Measurements from ENCODE around the gene VTCN1. TPM values are rescaled to one million over a fixed set of nuclear protein-coding genes. Genes with fewer than 3 reads are reported as not detected.
"Not testable (repeated sequence)": the region's sequence is repeated elsewhere in the genome, so short reads cannot be mapped to it uniquely, and the experiment has no call there.

Gene VTCN1
- total RNA-seq, 4 donors from 2014 or later: not detected

GRCh38 chr1:117164209-117164608 is 46.5 kb downstream of the VTCN1 start:
- Histone ChIP-seq H3K36me3 (no peaks in the 10 kb centered on the region), H3K9me3 (no peaks in the 10 kb centered on the region), H3K27ac (no peak overlapping the region), H3K27me3 (no peaks in the 10 kb centered on the region), H3K4me1 (no peaks in the 10 kb centered on the region), H3K4me3 (replicated peaks in 1 of 3) (no peak overlapping the region)
- DNase-seq: no peak
- TF ChIP-seq CTCF (IDR thresholded peaks at IDR 0.05) (no peak), POLR2A (IDR thresholded peaks at IDR 0.05) (no peak)
- intact Hi-C loops (cut with DNase I): no loop called here
- 66 to 90% methylated on average over 4 of the region's 4 CpGs for WGBS, 2 donors

- Histone ChIP-seq H3K27ac (no peak overlapping the region), H3K4me3 (replicated peaks in 1 of 3) (no peak overlapping the region)
Measured at GRCh38 chr1:117162816-117163215, 47.9 kb downstream of the VTCN1 start.

GRCh38 chr1:117161887-117162286 is 48.8 kb downstream of the VTCN1 start:
- Histone ChIP-seq H3K27ac (no peak overlapping the region), H3K9me3 (no peaks in the 10 kb centered on the region), H3K4me1 (no peaks in the 10 kb centered on the region), H3K4me3 (replicated peaks in 1 of 3) (no peak overlapping the region), H3K27me3 (no peaks in the 10 kb centered on the region), H3K36me3 (no peaks in the 10 kb centered on the region)
- intact Hi-C loops (cut with DNase I): no loop called here
- 72 to 84% methylated on average over 1 of the region's 1 CpG for WGBS, 2 donors
- no peak for TF ChIP-seq POLR2A (IDR thresholded peaks at IDR 0.05)
- TF ChIP-seq CTCF (IDR thresholded peaks at IDR 0.05): no peak
- no peak for DNase-seq

More at GRCh38 chr1:117162816-117163215, 47.9 kb downstream of the VTCN1 start:
- TF ChIP-seq CTCF (IDR thresholded peaks at IDR 0.05): no peak
- TF ChIP-seq POLR2A (IDR thresholded peaks at IDR 0.05): no peak
- H3K27me3 ChIP-seq: no peaks in the 10 kb centered on the region
- intact Hi-C loops (cut with DNase I): no loop called here
- no peak for DNase-seq
- H3K4me1 ChIP-seq: no peaks in the 10 kb centered on the region
- H3K9me3 ChIP-seq: no peaks in the 10 kb centered on the region
- 90 to 92% methylated on average over 6 of the region's 6 CpGs for WGBS, 2 donors
- H3K36me3 ChIP-seq: no peaks in the 10 kb centered on the region

GRCh38 chr1:117151305-117151704 is 59.4 kb downstream of the VTCN1 start:
- H3K9me3 ChIP-seq; H3K27me3 ChIP-seq; intact Hi-C loops (cut with DNase I); DNase-seq; H3K36me3 ChIP-seq; H3K4me3 ChIP-seq (replicated peaks in 1 of 3); H3K27ac ChIP-seq: not testable (repeated sequence)
- peaks cover 5 to 12% of the 10 kb centered on the region in 2 donors for H3K4me1 ChIP-seq
- WGBS, 2 donors: 89 to 93% methylated on average over 5 of the region's 5 CpGs

GRCh38 chr1:117150316-117150715 is 60.4 kb downstream of the VTCN1 start:
- Histone ChIP-seq H3K27me3 (no peaks in the 10 kb centered on the region), H3K4me1 (peaks cover 5 to 12% of the 10 kb centered on the region in 2 donors), H3K4me3 (replicated peaks in 1 of 3) (no peak overlapping the region), H3K27ac (no peak overlapping the region), H3K9me3 (no peaks in the 10 kb centered on the region), H3K36me3 (no peaks in the 10 kb centered on the region)
- 80 to 81% methylated on average over 2 of the region's 2 CpGs for WGBS, 2 donors
- DNase-seq: no peak
- intact Hi-C loops (cut with DNase I): no loop called here
- TF ChIP-seq POLR2A (IDR thresholded peaks at IDR 0.05): no peak
- TF ChIP-seq CTCF (IDR thresholded peaks at IDR 0.05): no peak
